ENCODE results near the gene ACR.

DNA sequence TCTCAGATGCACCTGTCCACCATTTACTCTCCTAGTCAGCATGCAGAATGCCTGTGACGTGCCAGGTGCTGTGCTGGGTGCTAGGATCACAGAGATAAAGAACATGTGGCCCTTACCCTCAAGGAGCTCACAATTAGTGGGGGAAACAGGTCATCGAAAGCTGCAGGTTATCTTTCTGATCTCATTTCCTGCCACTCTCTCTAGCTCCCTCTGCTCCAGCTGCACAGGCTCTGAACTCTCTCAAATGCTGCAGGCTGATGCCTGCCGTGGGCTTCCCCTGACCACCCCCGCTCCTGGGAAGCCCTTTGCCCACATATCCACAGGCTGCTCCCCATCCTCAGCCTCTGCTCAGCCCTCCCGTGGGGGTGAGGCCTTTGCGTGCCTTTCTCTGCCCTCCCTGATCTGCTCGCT, 35.7 kb upstream of the ACR start:
- TF ChIP-seq POLR2A (IDR thresholded peaks at IDR 0.05) = no peak
- TF ChIP-seq, protein P1, sequence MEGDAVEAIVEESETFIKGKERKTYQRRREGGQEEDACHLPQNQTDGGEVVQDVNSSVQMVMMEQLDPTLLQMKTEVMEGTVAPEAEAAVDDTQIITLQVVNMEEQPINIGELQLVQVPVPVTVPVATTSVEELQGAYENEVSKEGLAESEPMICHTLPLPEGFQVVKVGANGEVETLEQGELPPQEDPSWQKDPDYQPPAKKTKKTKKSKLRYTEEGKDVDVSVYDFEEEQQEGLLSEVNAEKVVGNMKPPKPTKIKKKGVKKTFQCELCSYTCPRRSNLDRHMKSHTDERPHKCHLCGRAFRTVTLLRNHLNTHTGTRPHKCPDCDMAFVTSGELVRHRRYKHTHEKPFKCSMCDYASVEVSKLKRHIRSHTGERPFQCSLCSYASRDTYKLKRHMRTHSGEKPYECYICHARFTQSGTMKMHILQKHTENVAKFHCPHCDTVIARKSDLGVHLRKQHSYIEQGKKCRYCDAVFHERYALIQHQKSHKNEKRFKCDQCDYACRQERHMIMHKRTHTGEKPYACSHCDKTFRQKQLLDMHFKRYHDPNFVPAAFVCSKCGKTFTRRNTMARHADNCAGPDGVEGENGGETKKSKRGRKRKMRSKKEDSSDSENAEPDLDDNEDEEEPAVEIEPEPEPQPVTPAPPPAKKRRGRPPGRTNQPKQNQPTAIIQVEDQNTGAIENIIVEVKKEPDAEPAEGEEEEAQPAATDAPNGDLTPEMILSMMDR (IDR thresholded peaks at IDR 0.05) = no peak

Data from Peyer's patch (tissue), 4 donors.